GM19463 (cell line): ENCODE results near the gene KIAA0586.
"Not testable (repeated sequence)": the region's sequence is repeated elsewhere in the genome, so short reads cannot be mapped to it uniquely, and the experiment has no call there.

ENCODE experiments used
- ATAC-seq: cut with Tn5 transposase; IDR thresholded peaks from one replicate; pipeline ENCODE4 v1.9.1; 2021; ENCODE audit warnings: mild to moderate bottlenecking, moderate library complexity; ENCODE audit not compliant: unreplicated experiment

Gene KIAA0586

DNA sequence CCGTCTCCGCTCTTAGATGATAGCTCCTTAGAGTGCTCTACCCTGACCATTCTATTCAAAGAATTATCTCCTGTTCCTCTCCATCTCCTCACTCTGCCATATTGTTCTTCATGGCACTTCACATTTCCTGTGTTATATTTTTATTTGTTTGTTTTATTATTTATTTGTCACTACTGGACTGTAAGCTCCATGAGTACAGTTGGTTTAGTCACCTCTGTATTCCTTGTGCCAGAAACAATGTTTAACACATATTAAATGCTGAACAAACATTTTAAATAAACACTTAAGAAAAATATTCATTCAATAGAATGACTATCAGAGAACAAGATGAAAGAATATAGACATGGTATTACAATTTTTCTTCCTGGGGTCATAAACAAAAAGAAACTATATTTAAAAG lies 35.6 kb downstream of the KIAA0586 start:
- ATAC-seq: no peak

DNA sequence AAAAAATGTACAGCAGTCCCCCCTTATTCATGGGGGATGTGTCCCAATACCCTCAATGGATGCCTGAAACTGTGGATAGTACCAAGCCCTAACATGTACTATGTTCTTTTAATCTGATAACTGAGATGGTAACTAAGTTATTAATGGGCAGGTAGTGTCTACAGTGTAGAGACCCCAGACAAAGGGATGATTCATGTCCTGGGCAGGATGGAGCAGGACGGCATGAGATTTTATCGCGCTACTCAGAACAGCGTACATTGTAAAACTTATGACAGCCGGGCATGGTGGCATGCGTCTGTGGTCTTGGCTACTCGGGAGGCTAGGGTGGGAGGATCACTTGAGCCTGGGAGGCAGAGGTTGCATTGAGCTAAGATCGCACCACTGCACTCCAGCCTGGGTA lies 37.1 kb downstream of the KIAA0586 start:
- ATAC-seq: no peak

DNA sequence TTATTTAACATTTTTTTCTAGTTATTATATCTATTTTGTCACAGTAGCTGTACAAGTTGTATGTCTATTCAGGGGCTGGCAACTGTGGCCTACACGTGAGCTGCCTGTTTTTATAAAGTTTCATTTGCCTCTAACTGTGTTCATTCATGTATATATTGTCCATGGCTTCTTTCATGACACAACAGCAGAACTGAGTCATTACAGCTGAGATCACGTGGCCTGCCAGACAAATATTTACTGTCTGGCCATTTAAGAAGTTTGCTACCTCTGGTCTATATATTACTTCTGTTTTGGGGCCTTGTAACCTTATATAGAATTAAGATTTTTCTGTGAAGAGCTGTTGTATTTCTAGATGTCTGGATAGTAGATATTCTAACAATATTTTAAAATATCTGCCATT lies 37.9 kb downstream of the KIAA0586 start:
- ATAC-seq: no peak

DNA sequence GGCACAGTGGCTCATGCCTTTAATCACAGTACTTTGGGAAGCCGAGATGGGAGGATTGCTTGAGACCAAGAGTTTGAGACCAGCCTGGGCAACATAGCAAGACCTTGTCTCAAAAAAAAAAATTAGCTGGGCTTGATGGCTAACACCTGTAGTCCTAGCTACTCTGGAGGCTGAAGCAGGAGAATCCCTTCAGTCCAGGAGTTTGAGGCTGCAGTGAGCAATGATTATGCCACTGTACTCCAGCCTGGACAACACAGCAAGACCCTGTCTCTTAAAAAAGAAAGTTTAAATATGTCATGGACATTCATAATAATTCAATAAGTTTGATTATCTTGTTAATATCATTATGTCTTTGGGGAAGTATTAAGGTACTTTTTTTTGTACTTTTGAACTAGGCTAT lies 38.9 kb downstream of the KIAA0586 start:
- ATAC-seq: no peak

DNA sequence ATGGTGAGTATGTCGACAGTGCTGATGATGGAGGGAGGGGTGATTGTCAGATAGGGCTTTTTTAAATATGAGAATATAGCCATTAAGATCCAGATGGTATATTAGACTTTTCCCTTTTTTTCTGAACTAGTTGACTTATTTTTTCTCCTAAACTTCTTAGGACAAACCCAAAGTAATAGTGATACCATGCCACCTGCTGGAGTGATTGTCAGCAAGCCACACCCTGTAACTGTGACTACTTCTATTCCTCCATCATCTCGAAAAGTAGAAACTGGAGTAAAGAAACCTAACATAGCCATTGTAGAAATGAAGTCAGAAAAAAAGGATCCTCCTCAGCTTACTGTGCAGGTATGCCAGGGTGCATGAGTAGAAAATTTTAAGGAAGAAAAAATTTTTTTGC lies 40.1 kb downstream of the KIAA0586 start:
- no peak for ATAC-seq

DNA sequence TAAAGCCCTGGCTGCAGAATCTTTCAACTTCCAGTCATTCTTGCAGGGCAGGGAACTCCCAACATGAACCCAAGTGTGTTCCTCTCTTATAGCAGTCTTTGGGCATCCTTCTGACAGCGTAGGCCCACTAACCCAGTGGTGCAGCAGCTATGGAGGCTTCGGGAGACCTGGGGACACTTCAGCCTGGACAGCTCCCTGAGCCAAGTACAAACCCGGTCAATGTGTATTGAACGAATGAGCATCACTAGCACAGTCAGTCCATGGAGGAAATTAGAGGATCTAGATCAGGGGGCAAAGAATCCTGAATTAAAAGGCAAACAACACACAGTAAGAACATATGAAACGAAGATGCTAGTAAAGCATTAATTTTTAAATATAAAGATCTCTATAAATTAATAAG lies 41.8 kb downstream of the KIAA0586 start:
- no peak for ATAC-seq

DNA sequence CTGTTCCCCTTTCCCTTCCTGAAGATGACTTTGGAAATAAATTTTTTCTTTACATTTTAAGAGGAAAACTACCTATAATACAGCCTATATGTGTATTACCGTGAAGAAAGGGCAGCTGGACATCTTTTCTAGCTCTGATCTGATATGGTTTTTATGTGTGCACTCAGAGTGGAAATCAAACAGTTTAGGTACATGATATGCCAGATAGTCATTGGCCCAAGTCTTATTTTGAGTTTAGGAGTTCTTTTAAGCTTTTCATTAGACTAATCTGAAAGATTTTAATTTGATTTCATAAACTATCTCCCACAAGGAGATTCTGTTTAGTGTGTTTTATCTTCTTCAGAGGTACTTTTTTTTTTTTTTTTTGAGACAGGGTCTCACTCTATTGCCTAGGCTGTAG lies 48.8 kb downstream of the KIAA0586 start:
- ATAC-seq: no peak

DNA sequence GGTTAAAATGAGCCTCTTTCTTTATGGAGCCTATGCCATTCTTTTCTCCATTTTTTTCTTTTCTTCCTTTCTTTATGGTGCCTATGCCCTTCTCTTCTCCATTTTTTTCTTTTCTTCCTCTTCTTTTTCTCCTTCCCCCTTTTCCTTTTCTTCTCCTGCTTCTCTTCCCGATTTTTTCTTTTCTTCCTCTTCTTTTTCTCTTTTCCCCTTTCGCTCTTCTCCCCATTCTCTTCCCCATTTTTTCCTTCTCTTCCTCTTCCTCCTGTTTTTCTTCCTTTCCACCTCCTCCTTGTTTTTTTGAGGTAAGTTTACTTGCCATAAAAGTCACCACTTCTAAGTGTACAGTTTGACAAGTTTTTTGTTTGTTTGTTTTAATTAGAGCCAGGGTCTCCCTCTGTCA lies 50.1 kb downstream of the KIAA0586 start:
- no peak for ATAC-seq

DNA sequence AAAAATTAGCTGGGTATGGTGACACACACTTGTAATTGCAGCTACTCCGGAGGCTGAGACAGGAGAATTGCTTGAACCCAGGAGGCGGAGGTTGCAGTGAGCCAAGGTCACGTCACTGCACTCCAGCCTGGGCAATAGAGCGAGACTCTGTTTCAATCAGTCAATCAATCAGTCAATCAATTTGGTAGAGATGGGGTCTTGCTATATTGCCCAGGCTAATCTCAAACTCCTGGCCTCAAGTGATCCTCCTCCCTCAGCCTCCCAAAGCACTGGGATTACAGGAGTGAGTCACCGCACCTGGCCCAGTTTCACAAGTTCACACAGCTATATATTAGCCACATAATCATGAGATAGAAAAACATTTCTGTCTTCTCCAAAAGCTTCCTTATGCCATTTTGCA lies 50.8 kb downstream of the KIAA0586 start:
- ATAC-seq: not testable (repeated sequence)

DNA sequence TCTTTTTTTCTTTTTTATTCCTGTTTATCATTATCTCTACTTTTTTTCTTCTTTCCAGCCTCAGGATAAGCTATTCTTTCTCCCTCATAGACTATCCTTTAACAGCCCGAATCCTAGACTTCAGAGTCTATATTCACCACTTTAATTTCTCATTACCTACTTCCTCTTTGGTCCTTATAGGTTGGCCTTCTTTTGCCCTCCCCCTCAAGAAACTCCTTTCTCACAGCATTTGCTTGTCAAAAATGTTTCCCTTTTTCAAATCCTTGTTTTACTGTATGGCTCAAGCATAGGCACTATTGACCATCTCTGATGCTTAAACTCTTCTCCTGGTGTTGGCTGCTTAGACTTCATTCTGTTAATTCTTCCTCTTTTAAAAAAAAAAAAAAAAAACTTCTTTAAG lies 52.5 kb downstream of the KIAA0586 start:
- no peak for ATAC-seq

DNA sequence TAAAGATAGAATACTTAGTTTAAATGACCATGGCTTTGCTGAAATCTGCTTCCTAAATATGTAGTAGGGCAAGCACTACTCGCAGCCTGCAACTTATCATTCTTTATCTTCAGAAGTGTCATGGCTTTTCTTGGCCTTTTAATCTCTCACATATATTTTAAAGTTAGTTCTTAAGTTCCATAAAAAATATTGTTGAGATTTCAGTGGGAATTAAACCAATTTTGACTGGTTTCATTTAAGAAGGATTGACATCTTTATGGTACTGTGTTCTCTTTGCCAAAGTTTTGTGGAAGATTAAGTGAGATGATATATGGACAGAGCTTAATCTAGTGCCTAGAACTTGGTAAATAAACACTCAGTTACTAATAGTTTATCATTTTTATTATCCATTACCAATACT lies 56.7 kb downstream of the KIAA0586 start:
- no peak for ATAC-seq

DNA sequence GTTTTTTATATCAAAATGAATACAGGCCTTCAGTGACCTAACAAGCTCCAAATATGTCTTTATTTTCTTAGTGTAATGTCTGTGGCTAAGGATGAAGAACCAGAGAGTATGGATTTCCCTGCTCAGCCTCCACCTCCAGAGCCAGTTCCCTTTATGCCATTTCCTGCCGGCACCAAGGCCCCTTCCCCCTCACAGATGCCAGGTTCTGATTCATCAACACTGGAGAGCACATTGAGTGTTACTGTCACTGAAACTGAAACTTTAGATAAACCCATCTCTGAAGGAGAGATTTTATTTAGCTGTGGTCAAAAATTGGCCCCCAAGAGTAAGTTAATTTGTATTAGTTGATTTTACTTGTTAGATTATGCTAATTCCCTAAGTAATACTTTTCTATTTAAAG lies 61.0 kb downstream of the KIAA0586 start:
- no peak for ATAC-seq

DNA sequence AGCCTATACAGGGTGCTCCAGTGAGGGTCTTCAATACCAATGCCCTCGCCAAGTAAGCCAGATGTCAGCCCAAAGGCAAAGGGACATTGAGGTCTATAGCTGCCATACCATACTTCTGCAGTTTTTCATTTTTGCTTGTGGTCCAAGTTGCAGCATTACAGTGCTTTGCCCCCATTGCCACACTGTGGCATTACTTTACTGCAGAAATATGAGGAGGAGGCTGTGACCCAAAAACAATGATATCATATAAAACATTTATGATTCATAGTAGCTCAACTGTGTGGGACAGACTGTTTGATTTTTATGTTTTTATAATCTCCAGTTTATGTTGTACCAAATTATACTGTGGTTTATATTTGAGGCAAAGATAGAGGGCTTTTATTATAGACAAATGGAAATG lies 64.1 kb downstream of the KIAA0586 start:
- ATAC-seq: no peak

DNA sequence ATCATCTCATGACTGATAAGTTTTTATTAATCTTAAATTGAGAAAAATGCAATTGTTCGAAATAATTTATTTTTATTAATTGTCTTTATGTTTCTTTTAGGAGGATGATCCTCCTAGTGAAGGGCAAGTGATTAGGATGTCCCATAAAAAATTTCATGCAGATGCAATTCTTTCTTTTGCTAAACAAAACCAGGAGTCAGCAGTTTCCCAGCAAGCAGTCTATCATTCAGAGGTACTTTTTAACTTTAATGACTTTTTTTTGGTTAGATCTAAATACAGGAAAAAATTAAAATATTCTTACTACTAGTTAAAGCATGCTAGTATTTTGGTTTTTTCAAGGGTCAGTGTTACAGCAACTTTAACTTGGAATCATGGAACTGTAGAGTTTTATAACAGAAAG lies 64.5 kb downstream of the KIAA0586 start:
- ATAC-seq: no peak

DNA sequence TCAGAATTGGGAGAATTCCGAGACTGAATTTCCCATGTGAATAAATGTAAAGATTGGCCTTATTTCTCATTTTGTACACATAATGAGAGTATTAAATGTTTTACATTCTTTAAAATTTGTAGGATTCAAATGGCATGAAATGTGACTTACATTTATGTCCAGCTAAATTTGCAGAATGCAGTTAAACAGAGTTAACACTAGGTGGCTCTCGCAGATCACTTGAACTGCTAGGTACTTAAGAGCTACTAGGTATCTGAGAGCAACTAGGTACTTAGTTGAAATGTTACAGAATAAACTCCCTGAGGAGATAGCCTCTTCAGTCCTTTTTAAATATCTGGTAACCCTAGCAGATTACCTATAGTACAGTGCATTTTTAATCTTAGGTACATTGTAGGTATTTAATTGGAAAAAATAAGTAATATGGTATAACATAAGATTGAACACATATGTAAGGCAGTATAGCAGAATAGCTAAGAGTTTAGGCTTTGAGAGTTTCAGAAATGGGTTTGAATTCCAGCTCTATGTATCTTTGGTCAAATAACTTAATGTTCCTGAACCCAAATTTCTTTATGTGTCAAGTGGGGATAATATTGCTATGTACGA lies 73.8 kb downstream of the KIAA0586 start:
- ATAC-seq: peak; percentile 70

DNA sequence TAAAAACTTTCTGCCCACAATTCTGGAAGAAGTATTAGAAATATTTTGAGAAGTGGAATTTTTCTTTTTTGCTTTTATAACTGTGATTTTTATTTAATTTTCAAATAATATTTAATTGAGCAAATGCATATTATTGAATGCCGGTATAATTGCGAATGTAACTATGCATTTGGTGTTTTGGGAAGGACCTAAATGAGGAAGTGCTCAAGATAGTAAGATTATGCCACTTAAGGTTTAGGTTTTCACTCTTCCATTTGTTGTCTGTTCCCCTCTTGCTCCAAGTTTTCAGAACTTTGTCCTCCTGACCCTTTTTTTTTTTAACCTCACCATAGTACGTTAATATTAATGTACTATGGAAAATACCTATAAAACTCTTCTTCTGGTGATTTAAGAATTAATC lies 85.8 kb downstream of the KIAA0586 start:
- ATAC-seq: no peak

DNA sequence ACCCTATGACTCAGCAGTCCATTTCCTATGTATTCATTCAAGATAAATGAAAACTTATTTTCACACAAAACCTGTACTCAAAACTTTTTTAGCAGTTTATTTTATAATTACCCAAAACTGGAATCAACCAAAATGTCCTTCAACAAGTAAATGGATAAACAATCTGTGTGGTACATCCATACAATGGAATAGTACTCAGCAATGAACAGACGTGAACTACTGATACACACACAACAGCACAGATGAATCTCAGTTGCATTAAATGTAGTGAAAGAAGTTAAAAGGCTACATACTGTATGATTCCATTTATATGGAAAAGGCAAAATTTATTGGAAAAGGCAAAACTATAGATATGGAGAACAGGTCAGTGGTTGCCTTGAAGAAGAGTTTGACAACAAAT lies 90.1 kb downstream of the KIAA0586 start:
- ATAC-seq: no peak

DNA sequence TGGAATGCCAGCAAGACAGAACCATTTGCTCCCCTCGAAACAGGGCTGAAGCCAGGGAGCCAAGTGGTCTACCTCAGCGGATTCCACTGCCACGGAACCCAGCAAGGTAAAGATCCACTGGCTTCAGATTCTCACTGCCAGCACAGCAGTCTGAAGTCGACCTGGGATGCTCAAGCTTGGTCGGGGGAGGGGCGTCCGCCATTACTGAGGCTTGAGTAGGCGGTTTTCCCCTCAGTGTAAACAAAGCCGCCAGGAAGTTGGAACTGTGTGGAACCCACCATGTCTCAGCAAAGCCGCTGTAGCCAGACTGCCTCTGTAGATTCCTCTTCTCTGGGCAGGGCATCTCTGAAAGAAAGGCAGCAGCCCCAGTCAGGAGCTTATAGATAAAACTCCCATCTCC lies 98.2 kb downstream of the KIAA0586 start:
- not testable (repeated sequence) for ATAC-seq

DNA sequence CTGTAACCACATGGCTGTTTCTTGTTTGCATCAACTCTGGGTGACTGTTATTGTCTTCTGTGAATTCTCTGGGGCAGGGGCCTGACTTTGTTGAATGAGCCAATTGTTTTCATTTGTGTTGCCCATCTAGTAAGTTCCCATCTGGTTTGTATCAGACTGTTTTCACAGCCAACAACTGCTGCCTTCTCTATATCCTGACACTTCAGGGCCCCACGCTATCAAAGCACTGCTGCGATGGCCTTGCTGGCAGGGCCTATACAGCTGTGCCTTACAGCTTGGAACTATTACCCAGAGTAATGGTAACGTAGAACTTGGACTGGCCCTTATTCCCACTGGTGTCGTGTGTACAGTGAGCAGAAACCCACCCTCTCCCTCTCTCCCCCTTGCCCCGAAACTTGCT lies 105.9 kb downstream of the KIAA0586 start:
- ATAC-seq: no peak

DNA sequence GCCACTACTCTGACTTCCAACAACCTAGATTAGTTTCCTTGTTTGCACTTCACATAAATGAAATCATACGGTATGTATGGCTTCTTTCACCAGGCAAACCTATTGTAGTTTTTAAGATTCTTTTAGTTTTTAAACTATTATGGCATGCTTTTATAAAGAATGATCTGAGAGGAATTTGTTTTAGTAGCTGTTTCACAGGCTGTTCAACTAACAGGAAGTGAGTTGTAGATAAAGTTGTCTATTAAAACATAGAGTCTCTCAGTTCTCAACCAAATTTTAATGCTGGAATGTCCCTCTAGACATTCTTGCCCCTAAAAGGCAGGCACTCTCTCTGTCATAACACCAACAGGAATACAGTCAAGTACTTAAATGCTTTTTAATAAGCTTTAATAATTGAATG lies 107.5 kb downstream of the KIAA0586 start:
- no peak for ATAC-seq

DNA sequence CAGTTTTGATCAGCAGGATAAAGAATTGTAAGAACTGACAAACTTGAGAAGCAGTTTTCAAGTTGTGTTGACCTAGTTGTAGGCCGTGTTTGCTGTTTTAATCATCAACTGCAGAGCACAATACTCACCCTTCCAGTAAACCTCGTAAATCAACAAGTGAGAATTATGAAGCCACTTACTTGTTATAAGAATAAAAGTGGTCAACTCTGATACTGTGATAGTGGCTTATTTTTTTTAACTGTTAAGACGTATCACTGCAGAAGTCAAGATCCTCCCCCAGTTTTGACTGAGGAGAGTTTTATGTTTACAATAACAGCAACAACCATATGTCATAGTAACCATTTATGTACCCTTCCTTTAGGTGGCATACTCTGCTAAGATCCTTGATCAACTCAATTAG lies 109.5 kb downstream of the KIAA0586 start:
- no peak for ATAC-seq

DNA sequence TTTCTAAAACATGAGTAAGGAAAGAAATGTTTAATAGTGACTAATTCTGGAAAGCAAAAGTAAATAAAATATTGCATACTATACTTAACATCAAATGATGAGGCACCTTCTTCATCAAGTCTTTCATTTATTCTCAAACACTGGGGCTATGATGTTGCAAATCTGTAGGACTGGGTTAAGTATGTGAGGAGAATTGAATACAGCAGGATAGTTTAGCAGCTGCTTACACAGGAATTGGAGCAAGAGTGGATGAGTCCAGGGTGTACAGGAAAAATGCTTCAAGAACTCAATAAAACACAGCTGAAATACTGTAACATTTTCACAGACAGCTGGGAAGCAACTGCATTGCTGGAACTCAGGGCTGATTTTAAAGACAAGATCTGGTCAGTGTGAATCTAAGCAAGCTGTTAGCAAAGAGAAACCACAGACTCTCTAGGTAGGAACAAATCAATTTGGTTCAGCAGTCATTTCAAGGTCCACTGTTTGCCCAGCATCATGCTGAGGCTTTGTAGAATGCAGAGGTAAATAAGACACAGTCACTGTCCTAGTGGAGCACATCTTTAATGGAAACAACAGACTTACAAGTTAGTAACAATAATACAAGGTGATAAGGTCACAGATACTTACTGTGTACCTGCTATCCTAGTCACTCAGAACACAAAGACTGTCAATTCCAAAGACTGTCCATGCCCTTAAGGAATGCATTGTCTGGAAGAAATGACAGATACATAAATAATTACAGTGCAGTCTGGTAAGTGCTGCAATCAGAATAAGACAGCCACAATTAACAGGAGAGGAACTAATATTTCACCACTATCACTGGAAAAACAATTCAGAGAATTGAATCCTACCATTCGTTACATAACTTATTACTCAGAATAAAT lies 113.5 kb downstream of the KIAA0586 start:
- no peak for ATAC-seq

DNA sequence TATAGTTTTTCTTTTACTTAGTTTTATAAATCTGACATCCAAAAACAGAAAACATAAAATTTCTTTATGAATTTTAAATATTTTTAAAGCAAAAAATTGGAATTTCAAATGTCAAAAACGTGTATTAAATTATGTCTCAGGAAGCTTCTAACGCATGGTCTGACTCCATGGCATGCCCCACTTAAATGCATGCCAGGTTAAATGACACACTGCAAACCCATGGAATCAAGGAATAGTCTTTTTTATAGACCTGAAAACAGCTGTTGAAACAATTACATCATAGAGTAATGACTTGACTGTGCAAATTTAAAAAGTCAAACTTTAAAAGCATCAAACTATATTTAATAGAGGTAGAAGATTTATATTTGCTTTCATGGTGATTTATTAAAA lies 114.1 kb downstream of the KIAA0586 start:
- no peak for ATAC-seq
